OCI-LY3 (cell line): ENCODE results near the gene NTRK2.

Experiments used
- H2AFZ ChIP-seq: fragments of 200-600, 300-600 bp; shearing (Covaris generic); 2 replicates; pipeline ENCODE4 v1.6.0; 2014; ENCODE audit warnings: antibody characterized with exemption, low read depth, low read length
- H3K27ac ChIP-seq: fragments of 200-600, 300-600 bp; sonication (generic); 2 replicates; pipeline ENCODE4 v1.5.1; 2014; ENCODE audit warnings: mild to moderate bottlenecking, low read length, moderate library complexity, mixed read lengths
- H3K27me3 ChIP-seq: fragments of 200-600, 300-600 bp; sonication (generic); 2 replicates; pipeline ENCODE4 v1.6.1; 2014; ENCODE audit warnings: low read depth, low read length, mixed read lengths
- H3K36me3 ChIP-seq: fragments of 200-600, 300-600 bp; sonication (generic); replicated peaks from 2 replicates; pipeline ENCODE3; 2014; ENCODE audit warnings: low read depth, low read length, mixed read lengths
- H3K4me1 ChIP-seq: fragments of 300-600, 200-600 bp; sonication (generic); 2 replicates; pipeline ENCODE4 v1.6.1; 2014; ENCODE audit warnings: low read length, mixed read lengths
- H3K4me2 ChIP-seq: fragments of 200-600, 300-600 bp; sonication (generic); 2 replicates; pipeline ENCODE4 v1.6.1; 2014; ENCODE audit warnings: low read length, mixed read lengths
- H3K4me3 ChIP-seq: fragments of 300-600, 200-600 bp; sonication (generic); 2 replicates; pipeline ENCODE4 v1.5.1; 2014; ENCODE audit warnings: antibody characterized with exemption, mild to moderate bottlenecking, low read length, moderate library complexity
- H3K79me2 ChIP-seq: fragments of 300-600, 200-600 bp; shearing (Covaris generic); 2 replicates; pipeline ENCODE4 v1.6.1; 2014; ENCODE audit warnings: mild to moderate bottlenecking, low read length, mixed read lengths
- H3K9ac ChIP-seq: fragments of 300-600, 200-600 bp; shearing (Covaris generic); 2 replicates; pipeline ENCODE4 v1.6.0; 2014; ENCODE audit warnings: mild to moderate bottlenecking, low read length, moderate library complexity
- H3K9me3 ChIP-seq: fragments of 200-600, 300-600 bp; shearing (Covaris generic); 2 replicates; pipeline ENCODE4 v1.6.1; 2014; ENCODE audit warnings: low read length, mixed read lengths; ENCODE audit not compliant: insufficient read depth
- H4K20me1 ChIP-seq: fragments of 200-600, 300-600 bp; sonication (generic); 2 replicates; pipeline ENCODE4 v1.6.1; 2016; ENCODE audit warnings: low read length, mixed read lengths; ENCODE audit not compliant: insufficient read depth
- EZH2phosphoT487 ChIP-seq: fragments of 200-600 bp; shearing (Covaris generic); IDR thresholded peaks from 2 replicates; pipeline ENCODE4 v1.6.1; 2018; ENCODE audit warnings: antibody characterized with exemption, mixed run types, low read depth
- TF ChIP-seq, protein P1 (sequence below): fragments of 200-600, 300-600 bp; sonication (generic); IDR thresholded peaks from 2 replicates; pipeline ENCODE4 v1.5.1; 2014; ENCODE audit warnings: antibody characterized with exemption, low read length, low read depth

The NTRK2 gene

DNA sequence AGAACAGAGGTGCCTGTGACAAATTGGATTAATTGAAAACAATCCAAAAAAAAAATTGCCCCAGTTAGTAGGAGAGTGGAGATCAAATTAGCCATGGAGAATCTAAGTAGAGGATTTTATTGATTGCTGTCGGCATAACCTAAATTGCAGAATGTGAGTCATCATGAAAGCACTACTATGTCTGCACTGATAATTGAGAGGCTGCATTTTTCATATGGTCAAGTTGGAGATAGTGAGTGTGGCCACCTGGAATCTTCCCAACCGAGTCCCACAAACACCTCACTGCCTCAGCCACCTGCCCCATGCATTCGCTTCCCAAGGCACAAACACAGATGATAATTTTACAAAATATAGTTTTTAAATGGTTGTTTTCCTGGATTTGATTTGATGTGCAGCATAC is 123.7 kb downstream of the NTRK2 start:
- no peak overlapping the region for H3K9ac ChIP-seq
- H3K9me3 ChIP-seq, result no peaks in the 10 kb centered on the region
- H3K27ac ChIP-seq, result no peak overlapping the region
- H3K4me3 ChIP-seq, result no peak overlapping the region
- no peaks in the 10 kb centered on the region for H3K36me3 ChIP-seq
- no peaks in the 10 kb centered on the region for H3K79me2 ChIP-seq
- no peak overlapping the region for H3K4me2 ChIP-seq
- no peak overlapping the region for H2AFZ ChIP-seq
- TF ChIP-seq, protein P1, sequence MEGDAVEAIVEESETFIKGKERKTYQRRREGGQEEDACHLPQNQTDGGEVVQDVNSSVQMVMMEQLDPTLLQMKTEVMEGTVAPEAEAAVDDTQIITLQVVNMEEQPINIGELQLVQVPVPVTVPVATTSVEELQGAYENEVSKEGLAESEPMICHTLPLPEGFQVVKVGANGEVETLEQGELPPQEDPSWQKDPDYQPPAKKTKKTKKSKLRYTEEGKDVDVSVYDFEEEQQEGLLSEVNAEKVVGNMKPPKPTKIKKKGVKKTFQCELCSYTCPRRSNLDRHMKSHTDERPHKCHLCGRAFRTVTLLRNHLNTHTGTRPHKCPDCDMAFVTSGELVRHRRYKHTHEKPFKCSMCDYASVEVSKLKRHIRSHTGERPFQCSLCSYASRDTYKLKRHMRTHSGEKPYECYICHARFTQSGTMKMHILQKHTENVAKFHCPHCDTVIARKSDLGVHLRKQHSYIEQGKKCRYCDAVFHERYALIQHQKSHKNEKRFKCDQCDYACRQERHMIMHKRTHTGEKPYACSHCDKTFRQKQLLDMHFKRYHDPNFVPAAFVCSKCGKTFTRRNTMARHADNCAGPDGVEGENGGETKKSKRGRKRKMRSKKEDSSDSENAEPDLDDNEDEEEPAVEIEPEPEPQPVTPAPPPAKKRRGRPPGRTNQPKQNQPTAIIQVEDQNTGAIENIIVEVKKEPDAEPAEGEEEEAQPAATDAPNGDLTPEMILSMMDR, result no peak
- no peak for TF ChIP-seq EZH2phosphoT487
- no peaks in the 10 kb centered on the region for H3K4me1 ChIP-seq
- H3K27me3 ChIP-seq, result no peaks in the 10 kb centered on the region
- H4K20me1 ChIP-seq, result no peaks in the 10 kb centered on the region

DNA sequence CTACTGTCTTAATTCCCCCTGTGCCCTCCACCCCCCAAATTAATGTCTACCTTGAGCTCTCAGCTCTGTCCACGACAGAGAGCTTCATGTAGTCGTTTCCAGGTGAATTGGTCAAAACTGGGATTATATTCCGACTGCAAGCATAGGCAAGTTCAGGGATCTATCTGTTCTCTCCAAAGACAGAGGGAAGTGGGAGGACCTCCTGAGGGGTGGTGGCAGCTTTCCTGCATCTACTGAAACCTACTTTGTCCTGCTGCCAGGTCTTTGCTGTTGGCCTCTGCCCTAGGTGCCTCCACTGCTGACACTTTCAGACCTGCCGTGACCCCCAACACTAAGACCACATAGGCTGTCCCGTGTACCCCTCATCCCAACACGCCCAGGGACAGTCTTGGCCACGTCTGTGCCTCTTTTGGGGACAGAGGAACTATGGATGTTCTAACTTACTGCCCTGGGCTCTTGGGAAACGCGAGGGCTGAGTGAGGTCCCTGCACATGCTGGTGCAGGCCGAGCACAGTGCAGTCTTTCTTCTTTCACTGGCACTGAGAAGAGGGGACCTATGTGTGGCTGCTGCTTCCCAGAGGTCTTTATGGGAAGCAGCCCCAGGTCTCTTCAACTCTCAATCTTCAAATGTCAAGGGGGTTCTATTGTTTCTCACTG is 125.6 kb downstream of the NTRK2 start:
- no peak overlapping the region for H3K27ac ChIP-seq

DNA sequence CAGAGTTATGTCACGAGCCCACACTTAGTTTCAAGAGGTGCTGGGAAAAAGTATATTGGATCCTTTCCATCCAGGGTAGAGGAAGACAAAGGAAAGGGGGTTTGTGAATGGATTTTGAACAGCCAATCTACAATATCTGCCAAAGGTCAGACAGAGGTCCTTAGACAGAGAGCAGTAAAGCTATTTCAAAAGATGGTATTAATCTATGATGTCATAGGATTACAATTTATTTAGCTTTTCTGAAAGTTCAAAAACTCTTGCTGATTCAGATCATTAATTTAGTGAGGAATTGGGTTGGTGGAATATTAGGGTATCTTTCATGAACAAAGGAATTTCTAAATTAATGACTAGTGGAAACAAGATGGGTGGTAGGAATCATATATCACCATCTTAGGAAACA is 126.9 kb downstream of the NTRK2 start:
- no peak overlapping the region for H3K4me2 ChIP-seq
- no peaks in the 10 kb centered on the region for H4K20me1 ChIP-seq
- no peaks in the 10 kb centered on the region for H3K79me2 ChIP-seq
- H3K4me1 ChIP-seq, result no peaks in the 10 kb centered on the region
- H3K27ac ChIP-seq, result no peak overlapping the region
- H3K9me3 ChIP-seq, result no peaks in the 10 kb centered on the region
- H3K27me3 ChIP-seq, result no peaks in the 10 kb centered on the region
- H3K9ac ChIP-seq, result no peak overlapping the region
- no peak overlapping the region for H3K4me3 ChIP-seq
- no peak for TF ChIP-seq EZH2phosphoT487
- TF ChIP-seq, protein P1, result no peak
- no peaks in the 10 kb centered on the region for H3K36me3 ChIP-seq
- no peak overlapping the region for H2AFZ ChIP-seq

More for the DNA sequence above, 125.6 kb downstream of the NTRK2 start:
- Histone ChIP-seq H3K36me3 (no peaks in the 10 kb centered on the region), H3K4me2 (no peak overlapping the region), H3K4me1 (no peaks in the 10 kb centered on the region), H2AFZ (no peak overlapping the region), H3K4me3 (no peak overlapping the region), H4K20me1 (no peaks in the 10 kb centered on the region), H3K9ac (no peak overlapping the region), H3K79me2 (no peaks in the 10 kb centered on the region), H3K9me3 (no peaks in the 10 kb centered on the region), H3K27me3 (no peaks in the 10 kb centered on the region)
- TF ChIP-seq EZH2phosphoT487, result no peak
- TF ChIP-seq, protein P1, result no peak

DNA sequence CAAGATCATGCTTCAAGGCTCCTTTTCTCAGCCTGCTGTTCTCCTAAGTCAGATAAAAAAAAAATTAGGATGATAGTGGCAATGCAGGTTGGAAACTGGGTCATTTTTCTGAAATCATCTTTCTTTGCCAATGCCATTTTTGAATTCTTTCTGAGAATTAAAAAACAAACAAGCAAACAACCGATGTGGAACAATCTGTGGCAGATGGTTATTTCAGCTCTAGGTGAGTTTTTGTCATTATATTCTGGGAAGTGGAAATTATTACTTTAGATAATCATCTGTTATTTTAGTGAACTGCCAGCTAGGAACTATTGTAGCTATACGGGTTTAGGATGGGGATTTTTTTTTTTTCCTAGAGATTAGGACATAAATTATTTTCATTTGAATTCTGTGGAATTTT is 129.7 kb downstream of the NTRK2 start:
- no peak overlapping the region for H3K27ac ChIP-seq
- no peak overlapping the region for H3K4me2 ChIP-seq
- H2AFZ ChIP-seq, result no peak overlapping the region
- no peak overlapping the region for H3K4me3 ChIP-seq
- no peaks in the 10 kb centered on the region for H3K79me2 ChIP-seq
- H3K4me1 ChIP-seq, result no peaks in the 10 kb centered on the region
- TF ChIP-seq, protein P1, result no peak
- no peak for TF ChIP-seq EZH2phosphoT487
- no peaks in the 10 kb centered on the region; the same call in 1 of the 2 replicates for H3K27me3 ChIP-seq
- no peak overlapping the region for H3K9ac ChIP-seq
- H4K20me1 ChIP-seq, result no peaks in the 10 kb centered on the region
- no peaks in the 10 kb centered on the region for H3K36me3 ChIP-seq
- H3K9me3 ChIP-seq, result no peaks in the 10 kb centered on the region
